ENCODE measurements around the gene EPS8. TPM values are rescaled to one million over a fixed set of nuclear protein-coding genes. Genes with fewer than 3 reads are reported as not detected.

Gene EPS8
- polyA plus RNA-seq (ENCODE audit: low read depth in 6 of 6) = 1 to 10 TPM in 3 of 6 donors, under 1 TPM in 3; 0.49 to 1.3 (median 0.90) TPM

- Mint-ChIP-seq H3K4me1 (peaks cover 13 to 17% (median 15%) of the 10 kb centered on the region in 3 donors), H3K27me3 (peaks cover 32 to 60% (median 50%) of the 10 kb centered on the region in 3 donors), H3K4me3 (peak within 1 kb of the TSS; percentile 88 to 98 (median 94)), H3K36me3 (no peaks in the 10 kb centered on the region), H3K27ac (peak within 1 kb of the TSS in 4 of 6 donors; percentile 8 to 67 (median 14)), H3K9me3 (no peaks in the 10 kb centered on the region)
- peak; percentile 88 for DNase-seq
- ATAC-seq (ENCODE audit: low read depth in 2 of 2) = peak; percentile 92 to 93
Observed at GRCh38 chr12:15789220-15790171, at the start of gene EPS8. EPS8 (minus strand) TSS chr12:15789388; CDS start chr12:15682951, 106,437 bp downstream.

GRCh38 chr12:15837141-15837790 lies 48.1 kb upstream of the EPS8 start:
- no peaks in the 10 kb centered on the region for H3K4me1 Mint-ChIP-seq
- H3K4me3 Mint-ChIP-seq = no peak overlapping the region
- no peaks in the 10 kb centered on the region for H3K36me3 Mint-ChIP-seq
- no peaks in the 10 kb centered on the region for H3K9me3 Mint-ChIP-seq
- no peak for DNase-seq
- no peak for ATAC-seq (ENCODE audit: low read depth in 2 of 2)
- H3K27ac Mint-ChIP-seq = no peak overlapping the region
- H3K27me3 Mint-ChIP-seq = peaks cover 0 to 39% (median 18%) of the 10 kb centered on the region in 3 donors

GRCh38 chr12:15834575-15834974 lies 45.4 kb upstream of the EPS8 start:
- Mint-ChIP-seq H3K4me3 (no peak overlapping the region), H3K4me1 (no peaks in the 10 kb centered on the region), H3K27ac (no peak overlapping the region), H3K36me3 (no peaks in the 10 kb centered on the region), H3K27me3 (peaks cover 1 to 27% (median 27%) of the 10 kb centered on the region in 3 donors), H3K9me3 (no peaks in the 10 kb centered on the region)
- ATAC-seq (ENCODE audit: low read depth in 2 of 2) (no peak), DNase-seq (no peak)

- H3K9me3 Mint-ChIP-seq = no peaks in the 10 kb centered on the region
- no peak overlapping the region for H3K4me3 Mint-ChIP-seq
- DNase-seq = no peak
- H3K27ac Mint-ChIP-seq = no peak overlapping the region
- H3K36me3 Mint-ChIP-seq = no peaks in the 10 kb centered on the region
- no peaks in the 10 kb centered on the region for H3K4me1 Mint-ChIP-seq
- no peak for ATAC-seq (ENCODE audit: low read depth in 2 of 2)
- peaks cover 8 to 20% (median 9%) of the 10 kb centered on the region in 3 donors for H3K27me3 Mint-ChIP-seq
Observed at GRCh38 chr12:15831315-15831978, 42.3 kb upstream of the EPS8 start.

- Mint-ChIP-seq H3K36me3 (no peaks in the 10 kb centered on the region), H3K27ac (no peak overlapping the region), H3K4me1 (no peaks in the 10 kb centered on the region), H3K9me3 (no peaks in the 10 kb centered on the region), H3K4me3 (no peak overlapping the region), H3K27me3 (peaks cover 8 to 24% (median 9%) of the 10 kb centered on the region in 3 donors)
- DNase-seq (no peak), ATAC-seq (ENCODE audit: low read depth in 2 of 2) (no peak)
Observed at GRCh38 chr12:15830538-15830937, 41.4 kb upstream of the EPS8 start.

DNA sequence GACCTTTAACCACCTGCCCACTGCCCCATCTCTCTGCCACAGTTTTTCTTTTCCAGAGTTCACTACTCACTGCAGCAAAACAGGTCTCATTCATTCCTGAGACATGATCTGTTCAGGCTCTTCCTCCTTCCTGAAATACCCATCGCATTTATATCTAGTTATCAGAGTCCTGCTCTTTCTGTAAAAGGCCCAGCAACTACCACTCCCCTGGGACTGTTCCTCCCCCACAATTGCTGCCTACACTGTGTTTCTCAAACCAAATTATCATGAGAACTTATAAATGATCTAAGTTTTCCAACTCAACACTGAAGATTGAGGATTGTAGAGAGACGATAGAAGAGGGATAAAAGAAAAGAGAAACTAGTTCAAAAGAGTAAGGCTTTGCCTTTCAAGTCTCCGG lies 40.8 kb upstream of the EPS8 start:
- Mint-ChIP-seq H3K4me3 (no peak overlapping the region), H3K27me3 (peaks cover 8 to 23% (median 10%) of the 10 kb centered on the region in 3 donors), H3K9me3 (no peaks in the 10 kb centered on the region), H3K4me1 (no peaks in the 10 kb centered on the region), H3K36me3 (no peaks in the 10 kb centered on the region), H3K27ac (no peak overlapping the region)
- ATAC-seq (ENCODE audit: low read depth in 2 of 2) (no peak), DNase-seq (no peak)

DNA sequence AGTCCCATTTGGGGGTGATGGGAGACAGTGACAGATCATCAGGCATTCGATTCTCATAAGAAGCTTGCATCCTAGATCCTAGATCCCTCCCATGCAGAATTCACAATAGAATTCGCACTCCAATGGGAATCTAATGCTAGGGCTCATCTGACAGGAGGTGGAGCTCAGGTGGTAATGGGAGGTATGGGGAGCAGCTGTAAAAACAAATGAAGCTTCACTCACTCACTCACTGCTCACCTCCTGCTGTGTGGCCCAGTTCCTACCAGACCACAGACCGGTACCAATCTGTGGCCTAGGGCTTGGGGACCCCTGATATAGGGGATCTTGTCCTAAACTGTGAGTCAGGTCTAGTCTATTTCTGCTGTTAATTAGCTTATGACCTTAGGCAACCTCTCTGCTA lies 40.1 kb upstream of the EPS8 start:
- H3K9me3 Mint-ChIP-seq = no peaks in the 10 kb centered on the region
- ATAC-seq (ENCODE audit: low read depth in 2 of 2) = no peak
- no peaks in the 10 kb centered on the region for H3K36me3 Mint-ChIP-seq
- DNase-seq = no peak
- H3K27ac Mint-ChIP-seq = no peak overlapping the region
- peaks cover 8 to 23% (median 13%) of the 10 kb centered on the region in 3 donors for H3K27me3 Mint-ChIP-seq
- no peaks in the 10 kb centered on the region for H3K4me1 Mint-ChIP-seq
- no peak overlapping the region for H3K4me3 Mint-ChIP-seq

GRCh38 chr12:15827136-15827535 lies 37.9 kb upstream of the EPS8 start:
- no peaks in the 10 kb centered on the region for H3K36me3 Mint-ChIP-seq
- H3K4me1 Mint-ChIP-seq = no peaks in the 10 kb centered on the region
- no peak for ATAC-seq (ENCODE audit: low read depth in 2 of 2)
- no peak overlapping the region for H3K4me3 Mint-ChIP-seq
- H3K27me3 Mint-ChIP-seq = peaks cover 1 to 19% (median 19%) of the 10 kb centered on the region in 3 donors
- DNase-seq = no peak
- H3K9me3 Mint-ChIP-seq = no peaks in the 10 kb centered on the region
- no peak overlapping the region for H3K27ac Mint-ChIP-seq

GRCh38 chr12:15824516-15824915 lies 35.3 kb upstream of the EPS8 start:
- Mint-ChIP-seq H3K4me1 (no peaks in the 10 kb centered on the region), H3K27ac (no peak overlapping the region), H3K27me3 (peaks cover 12 to 27% (median 18%) of the 10 kb centered on the region in 3 donors), H3K9me3 (no peaks in the 10 kb centered on the region), H3K4me3 (no peak overlapping the region), H3K36me3 (no peaks in the 10 kb centered on the region)
- no peak for DNase-seq
- no peak for ATAC-seq (ENCODE audit: low read depth in 2 of 2)

GRCh38 chr12:15823360-15824128 lies 34.4 kb upstream of the EPS8 start:
- H3K9me3 Mint-ChIP-seq = no peaks in the 10 kb centered on the region
- peak overlapping the region in 1 of 6 donors; percentile 53 for H3K27ac Mint-ChIP-seq
- no peaks in the 10 kb centered on the region for H3K4me1 Mint-ChIP-seq
- ATAC-seq (ENCODE audit: low read depth in 2 of 2) (no peak), DNase-seq (no peak)
- no peaks in the 10 kb centered on the region for H3K36me3 Mint-ChIP-seq
- no peak overlapping the region for H3K4me3 Mint-ChIP-seq
- peaks cover 18 to 29% (median 23%) of the 10 kb centered on the region in 3 donors for H3K27me3 Mint-ChIP-seq

- Mint-ChIP-seq H3K27ac (no peak overlapping the region), H3K36me3 (no peaks in the 10 kb centered on the region), H3K4me1 (no peaks in the 10 kb centered on the region), H3K9me3 (peaks cover 0 to 13% (median 2%) of the 10 kb centered on the region in 7 donors), H3K4me3 (no peak overlapping the region), H3K27me3 (peaks cover 15 to 25% (median 18%) of the 10 kb centered on the region in 3 donors)
- no peak for DNase-seq
- no peak for ATAC-seq (ENCODE audit: low read depth in 2 of 2)
Observed at GRCh38 chr12:15819644-15820437, 30.7 kb upstream of the EPS8 start.

- H3K27me3 Mint-ChIP-seq = peaks cover 15 to 23% (median 19%) of the 10 kb centered on the region in 3 donors
- H3K9me3 Mint-ChIP-seq = peaks cover 0 to 13% (median 2%) of the 10 kb centered on the region in 7 donors
- no peak for ATAC-seq (ENCODE audit: low read depth in 2 of 2)
- no peaks in the 10 kb centered on the region for H3K36me3 Mint-ChIP-seq
- no peak overlapping the region for H3K4me3 Mint-ChIP-seq
- H3K27ac Mint-ChIP-seq = no peak overlapping the region
- no peak for DNase-seq
- H3K4me1 Mint-ChIP-seq = no peaks in the 10 kb centered on the region
Observed at GRCh38 chr12:15818418-15818817, 29.2 kb upstream of the EPS8 start.

Measured in naive B cell (primary cell).